ENCODE data around the gene AKAP6.

The AKAP6 gene

DNA sequence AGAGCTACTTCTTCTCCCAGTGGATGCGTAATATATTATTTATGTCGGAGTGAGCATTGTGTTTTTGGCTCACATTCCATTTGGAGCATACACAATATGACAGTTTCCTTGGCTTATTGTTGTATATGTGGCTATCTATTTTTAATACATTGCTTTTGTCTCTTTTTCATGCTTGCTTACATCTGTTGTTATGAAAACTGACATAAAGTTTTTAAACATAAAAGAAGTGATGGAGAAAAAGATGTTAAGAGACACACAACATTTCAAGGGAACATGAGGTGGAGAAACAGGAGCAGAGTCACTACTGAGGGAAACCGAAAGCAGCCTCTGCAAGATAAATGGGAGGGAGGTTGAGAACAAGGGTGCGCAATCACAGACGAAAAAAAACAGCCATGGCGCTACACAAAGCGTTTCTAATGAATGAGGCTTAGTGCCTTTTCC lies 381.2 kb downstream of the AKAP6 start:
- no peaks in the 10 kb centered on the region for H3K36me3 Mint-ChIP-seq (ENCODE audit: low read depth)
- H3K4me3 Mint-ChIP-seq, result peak overlapping the region in 2 of 3 experiments; percentile 8 to 54
- TF ChIP-seq, protein P1, sequence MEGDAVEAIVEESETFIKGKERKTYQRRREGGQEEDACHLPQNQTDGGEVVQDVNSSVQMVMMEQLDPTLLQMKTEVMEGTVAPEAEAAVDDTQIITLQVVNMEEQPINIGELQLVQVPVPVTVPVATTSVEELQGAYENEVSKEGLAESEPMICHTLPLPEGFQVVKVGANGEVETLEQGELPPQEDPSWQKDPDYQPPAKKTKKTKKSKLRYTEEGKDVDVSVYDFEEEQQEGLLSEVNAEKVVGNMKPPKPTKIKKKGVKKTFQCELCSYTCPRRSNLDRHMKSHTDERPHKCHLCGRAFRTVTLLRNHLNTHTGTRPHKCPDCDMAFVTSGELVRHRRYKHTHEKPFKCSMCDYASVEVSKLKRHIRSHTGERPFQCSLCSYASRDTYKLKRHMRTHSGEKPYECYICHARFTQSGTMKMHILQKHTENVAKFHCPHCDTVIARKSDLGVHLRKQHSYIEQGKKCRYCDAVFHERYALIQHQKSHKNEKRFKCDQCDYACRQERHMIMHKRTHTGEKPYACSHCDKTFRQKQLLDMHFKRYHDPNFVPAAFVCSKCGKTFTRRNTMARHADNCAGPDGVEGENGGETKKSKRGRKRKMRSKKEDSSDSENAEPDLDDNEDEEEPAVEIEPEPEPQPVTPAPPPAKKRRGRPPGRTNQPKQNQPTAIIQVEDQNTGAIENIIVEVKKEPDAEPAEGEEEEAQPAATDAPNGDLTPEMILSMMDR (IDR thresholded peaks at IDR 0.05; ENCODE audit: unreplicated experiment in 3 of 3), result no peak
- H3K27ac Mint-ChIP-seq, result peak overlapping the region in 2 of 3 experiments; percentile 8 to 56
- H3K4me1 Mint-ChIP-seq, result peaks cover 37% of the 10 kb centered on the region
- H3K27me3 Mint-ChIP-seq (ENCODE audit: low read depth), result no peaks in the 10 kb centered on the region
- H3K9me3 Mint-ChIP-seq, result no peaks in the 10 kb centered on the region

DNA sequence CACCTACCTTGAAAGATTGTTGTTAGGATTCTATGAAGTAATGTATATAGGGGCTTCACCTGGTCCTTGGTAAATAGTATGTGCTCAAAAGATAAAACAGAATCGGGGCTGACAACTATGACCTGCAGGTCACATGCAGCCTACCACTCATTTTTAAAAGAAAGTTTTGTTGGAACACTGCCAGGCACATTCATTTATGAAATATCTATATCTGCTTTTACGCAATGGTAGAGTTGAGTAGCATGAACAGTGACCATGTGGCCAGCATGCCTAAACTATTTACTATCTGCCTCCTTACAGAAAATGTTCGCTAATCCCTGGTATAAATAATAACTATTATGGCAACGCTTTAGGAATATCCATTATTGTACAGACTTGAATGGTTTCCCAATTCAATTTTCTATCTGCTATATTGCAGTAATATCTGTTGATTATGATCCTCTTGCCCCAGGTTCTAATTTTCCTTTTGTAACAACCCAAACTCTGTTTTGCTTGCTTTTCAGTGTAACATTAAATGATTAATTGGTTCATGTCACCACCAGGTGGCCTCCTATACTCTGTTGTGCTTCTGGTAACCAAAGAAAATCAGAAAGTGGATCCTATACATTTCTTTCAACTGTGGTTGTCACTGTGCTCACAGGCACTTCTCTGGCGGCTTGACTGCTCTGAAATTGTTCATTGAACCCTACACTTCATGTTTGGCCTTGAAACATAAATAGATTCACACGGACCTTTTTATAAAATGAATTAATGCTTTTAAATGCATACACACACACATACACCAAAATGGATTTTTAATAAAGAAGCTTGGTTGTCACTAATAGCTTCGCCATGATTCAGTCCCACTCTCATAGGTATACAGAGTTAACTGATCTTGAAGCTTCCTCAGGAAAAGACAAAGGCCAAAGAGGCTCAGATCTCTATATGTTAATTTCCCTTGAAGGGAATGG lies 381.9 kb downstream of the AKAP6 start:
- no peaks in the 10 kb centered on the region for H3K36me3 Mint-ChIP-seq (ENCODE audit: low read depth)
- no peaks in the 10 kb centered on the region for H3K27me3 Mint-ChIP-seq (ENCODE audit: low read depth)
- no peaks in the 10 kb centered on the region for H3K9me3 Mint-ChIP-seq

DNA sequence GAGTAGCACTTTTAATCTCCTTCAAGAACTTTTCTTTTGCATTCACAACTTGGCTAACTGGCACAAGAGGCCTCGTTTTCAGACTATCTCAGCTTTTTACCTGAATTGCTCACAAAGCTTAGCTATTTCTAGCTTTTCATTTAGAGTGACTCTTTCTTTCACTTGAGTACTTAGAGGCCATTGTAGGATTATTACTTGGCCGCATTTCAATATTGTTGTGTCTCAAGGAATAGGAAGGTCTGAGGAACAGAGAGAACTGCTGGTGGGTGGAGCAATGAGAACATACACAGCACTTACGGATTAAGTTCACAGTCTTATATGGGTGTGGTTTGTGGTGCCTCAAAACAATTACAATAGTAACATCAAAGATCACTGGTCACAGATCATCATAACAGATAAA lies 384.8 kb downstream of the AKAP6 start:
- H3K9me3 Mint-ChIP-seq, result no peaks in the 10 kb centered on the region
- no peaks in the 10 kb centered on the region for H3K36me3 Mint-ChIP-seq (ENCODE audit: low read depth)
- peaks cover 26% of the 10 kb centered on the region for H3K4me1 Mint-ChIP-seq
- H3K27me3 Mint-ChIP-seq (ENCODE audit: low read depth), result no peaks in the 10 kb centered on the region
- TF ChIP-seq, protein P1 (IDR thresholded peaks at IDR 0.05; ENCODE audit: unreplicated experiment in 3 of 3), result no peak
- H3K27ac Mint-ChIP-seq, result peak overlapping the region in 1 of 3 experiments; percentile 13
- no peak overlapping the region for H3K4me3 Mint-ChIP-seq

More for the DNA sequence above, 381.9 kb downstream of the AKAP6 start:
- Mint-ChIP-seq H3K4me3 (no peak overlapping the region), H3K27ac (peak overlapping the region in 1 of 3 experiments; percentile 8), H3K4me1 (peaks cover 37% of the 10 kb centered on the region)
- TF ChIP-seq, protein P1 (IDR thresholded peaks at IDR 0.05; ENCODE audit: unreplicated experiment in 3 of 3), result peak; percentile 60 to 69 (median 69)

DNA sequence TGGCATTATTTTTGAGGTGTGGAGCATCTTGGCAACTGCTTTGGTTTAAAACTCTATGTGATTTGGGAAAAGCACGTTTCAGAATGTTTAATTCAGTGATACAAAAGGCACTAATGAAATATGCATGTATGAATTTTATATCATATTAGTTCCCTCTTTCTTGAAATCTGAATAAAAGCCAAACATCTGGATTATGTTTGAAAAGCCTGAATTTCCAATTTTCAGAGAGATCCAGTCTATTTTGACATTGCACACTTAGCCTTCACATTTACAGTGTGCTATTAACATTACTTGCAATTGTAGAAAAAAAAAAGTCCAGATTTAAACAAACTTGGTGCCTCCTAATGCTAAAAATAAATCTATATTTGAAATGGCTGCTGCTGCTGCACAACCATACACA lies 390.5 kb downstream of the AKAP6 start:
- no peak overlapping the region for H3K27ac Mint-ChIP-seq
- no peaks in the 10 kb centered on the region for H3K9me3 Mint-ChIP-seq
- H3K4me3 Mint-ChIP-seq, result no peak overlapping the region
- H3K27me3 Mint-ChIP-seq (ENCODE audit: low read depth), result no peaks in the 10 kb centered on the region
- TF ChIP-seq, protein P1 (IDR thresholded peaks at IDR 0.05; ENCODE audit: unreplicated experiment in 3 of 3), result no peak
- no peaks in the 10 kb centered on the region for H3K36me3 Mint-ChIP-seq (ENCODE audit: low read depth)
- peaks cover 16% of the 10 kb centered on the region for H3K4me1 Mint-ChIP-seq

DNA sequence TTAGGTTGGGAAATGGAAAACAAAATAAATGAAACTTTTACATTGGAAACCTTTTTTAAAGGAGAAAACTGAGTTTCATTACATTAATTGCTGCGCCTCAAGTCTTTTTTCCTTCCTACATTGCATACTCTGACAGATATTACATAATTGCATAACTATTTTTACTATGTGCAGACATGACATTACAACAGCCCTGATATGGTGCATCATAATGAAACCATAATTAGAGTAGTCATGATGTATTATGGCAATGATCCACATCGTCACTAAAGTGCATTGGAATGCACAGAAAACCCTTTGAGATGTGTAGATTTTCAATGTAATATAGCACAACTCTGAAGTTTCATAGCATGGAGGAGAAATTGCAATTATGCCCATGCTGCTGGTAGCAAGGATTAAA lies 391.8 kb downstream of the AKAP6 start:
- H3K4me3 Mint-ChIP-seq, result no peak overlapping the region
- no peaks in the 10 kb centered on the region for H3K27me3 Mint-ChIP-seq (ENCODE audit: low read depth)
- no peaks in the 10 kb centered on the region for H3K36me3 Mint-ChIP-seq (ENCODE audit: low read depth)
- TF ChIP-seq, protein P1 (IDR thresholded peaks at IDR 0.05; ENCODE audit: unreplicated experiment in 3 of 3), result no peak
- H3K4me1 Mint-ChIP-seq, result peaks cover 25% of the 10 kb centered on the region
- no peak overlapping the region for H3K27ac Mint-ChIP-seq
- H3K9me3 Mint-ChIP-seq, result no peaks in the 10 kb centered on the region
